ENCODE data around the gene GIN1. TPM values are rescaled to one million over a fixed set of nuclear protein-coding genes. Genes with fewer than 3 reads are reported as not detected.

GIN1 gene
- total RNA-seq, result 7.2 and 8.1 TPM in 2 replicates

DNA sequence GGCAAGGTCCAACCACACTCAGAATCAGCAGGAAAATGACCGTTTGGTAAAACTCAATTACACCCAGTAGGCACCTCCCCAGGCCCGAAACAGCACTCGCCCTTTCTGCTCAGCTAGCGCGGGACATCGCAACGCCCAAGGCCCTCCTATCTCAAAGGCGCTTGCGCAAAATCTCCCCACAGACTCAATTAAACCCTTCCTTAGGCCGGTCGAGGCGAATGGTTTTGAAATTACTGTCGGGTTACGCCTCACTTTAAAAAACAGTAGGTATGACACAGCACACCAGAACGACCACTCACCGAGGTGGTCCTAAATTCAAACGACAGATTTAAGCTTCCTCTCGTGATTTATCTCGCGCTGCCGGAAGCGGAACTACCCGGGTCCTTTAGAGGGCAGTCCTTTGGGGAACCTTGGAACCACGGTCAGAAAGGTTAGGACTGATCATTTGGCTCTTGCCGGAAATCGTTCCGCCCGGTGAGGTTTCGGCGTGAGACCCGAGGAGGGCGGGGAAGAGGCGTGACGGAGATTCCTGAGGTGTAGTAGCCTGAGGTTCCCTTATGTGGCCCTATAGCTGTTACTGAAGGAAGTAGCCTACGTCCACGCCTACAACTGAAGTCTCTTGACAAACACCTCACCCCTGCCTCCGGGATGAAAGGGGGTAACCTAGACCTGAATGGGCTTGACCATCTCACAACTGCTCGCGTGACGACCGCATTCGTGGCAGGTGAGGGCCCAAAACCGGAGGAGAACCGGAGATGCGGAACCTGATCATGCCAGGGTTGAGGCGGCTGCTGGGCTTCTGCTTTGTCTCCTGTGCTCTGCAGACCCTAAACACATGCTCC is at the start of gene GIN1, which contains the start of gene PPIP5K2:
TSS of gene GIN1 (minus strand) at position 374 of the 842 bp plus-strand sequence. CDS start 11,431 bp downstream, outside the sequence.
TSS of gene PPIP5K2 (plus strand) at position 537 of the 842 bp plus-strand sequence. CDS start 9,289 bp downstream, outside the sequence.

Other genes with a start within 250 kb of the GIN1 start
- gene PPIP5K2, start 163 bp upstream of the GIN1 start, total RNA-seq, result 24.3 and 25.8 TPM in 2 replicates
- 11.5 and 12.5 TPM in 2 replicates for gene MACIR, start 138.6 kb upstream of the GIN1 start, total RNA-seq

Data from tracheal epithelial cell (primary cell).